ENCODE measurements around the gene MCTP2.

- TF ChIP-seq SP2 (IDR thresholded peaks at IDR 0.05; ENCODE audit: low read length) (no peak), CTCF (IDR thresholded peaks at IDR 0.05; ENCODE audit: control extremely low read depth in 1 of 3, insufficient read depth in 1 of 3, low read depth in 1 of 3, low read length in 3 of 3) (no peak), TEAD4 (IDR thresholded peaks at IDR 0.05; ENCODE audit: low read depth, low read length) (no peak), EZH2 (IDR thresholded peaks at IDR 0.05; ENCODE audit: low read depth, low read length, severe bottlenecking) (no peak), POLR2A (IDR thresholded peaks at IDR 0.05; ENCODE audit: control extremely low read depth in 1 of 2, low read depth in 2 of 2, low read length in 2 of 2) (no peak), CREB1 (IDR thresholded peaks at IDR 0.05) (no peak), MAX (IDR thresholded peaks at IDR 0.05) (no peak), YY1 (IDR thresholded peaks at IDR 0.05; ENCODE audit: low read depth, low read length) (no peak), SRF (IDR thresholded peaks at IDR 0.05; ENCODE audit: low read depth, low read length) (no peak), TAF1 (IDR thresholded peaks at IDR 0.05; ENCODE audit: low read depth, low read length) (no peak), ATF3 (IDR thresholded peaks at IDR 0.05; ENCODE audit: insufficient read depth, low read depth, low read length) (no peak), ASH2L (IDR thresholded peaks at IDR 0.05; ENCODE audit: low read length) (no peak), POLR2AphosphoS5 (IDR thresholded peaks at IDR 0.05; ENCODE audit: low read depth, low read length) (no peak), CBX5 (IDR thresholded peaks at IDR 0.05; ENCODE audit: low read depth, low read length) (no peak)
These were observed 224.9 kb downstream of the MCTP2 start for GRCh38 chr15:94456226-94456625.
